Measurements from ENCODE around the gene MEIS3.

MEIS3 gene

GRCh38 chr19:47356900-47357299 lies 62.4 kb downstream of the MEIS3 start:
- DNase-seq (ENCODE audit: insufficient read length, low spot score): no peak
- TF ChIP-seq TAF1 (IDR thresholded peaks at IDR 0.05; ENCODE audit: low read depth, low read length) (no peak), POLR2A (IDR thresholded peaks at IDR 0.05; ENCODE audit: low read depth, low read length) (no peak), PAX5 (IDR thresholded peaks at IDR 0.05; ENCODE audit: insufficient read depth, low read length, severe bottlenecking) (no peak), POU2F2 (IDR thresholded peaks at IDR 0.05; ENCODE audit: low read depth, low read length) (no peak), SPI1 (IDR thresholded peaks at IDR 0.05; ENCODE audit: low read depth, low read length) (no peak), POLR2AphosphoS5 (IDR thresholded peaks at IDR 0.05; ENCODE audit: low read depth, low read length) (no peak)
- FAIRE-seq: no peak

- FAIRE-seq (no peak), DNase-seq (ENCODE audit: insufficient read length, low spot score) (no peak)
- TF ChIP-seq TAF1 (IDR thresholded peaks at IDR 0.05; ENCODE audit: low read depth, low read length) (no peak), SPI1 (IDR thresholded peaks at IDR 0.05; ENCODE audit: low read depth, low read length) (no peak), PAX5 (IDR thresholded peaks at IDR 0.05; ENCODE audit: insufficient read depth, low read length, severe bottlenecking) (no peak)
Measured at GRCh38 chr19:47353307-47353712, 66.0 kb downstream of the MEIS3 start.
